ENCODE results near the gene SESTD1. TPM values are rescaled to one million over a fixed set of nuclear protein-coding genes. Genes with fewer than 3 reads are reported as not detected.
A peak's percentile ranks its signal among the peaks of the same experiment; 100 is the strongest.

Gene SESTD1
- total and polyA plus RNA-seq, 2 of the 13 experiments (the other 11 are each of a cell fraction or from before 2014, with no cell fraction given), result 74.4 to 101 TPM

DNA sequence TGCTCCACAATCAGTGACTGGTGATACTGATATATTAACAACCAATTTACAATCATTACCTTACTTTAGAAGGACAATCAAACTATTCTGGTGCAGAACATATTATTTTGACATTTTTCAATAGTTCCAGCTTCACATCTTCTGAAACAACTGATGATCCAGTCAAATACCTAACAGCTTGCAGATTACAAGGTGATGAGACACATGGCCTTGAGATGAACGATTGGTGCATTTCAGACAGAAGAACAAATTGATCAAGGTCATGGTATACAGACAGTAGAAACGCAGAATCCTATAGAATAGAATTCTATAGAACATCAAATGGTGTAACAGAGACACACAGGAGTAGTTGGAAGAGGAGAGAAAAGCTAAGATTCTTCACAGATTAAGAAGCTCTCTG, 24.8 kb downstream of the SESTD1 start (continued):
- TF ChIP-seq, protein P1, sequence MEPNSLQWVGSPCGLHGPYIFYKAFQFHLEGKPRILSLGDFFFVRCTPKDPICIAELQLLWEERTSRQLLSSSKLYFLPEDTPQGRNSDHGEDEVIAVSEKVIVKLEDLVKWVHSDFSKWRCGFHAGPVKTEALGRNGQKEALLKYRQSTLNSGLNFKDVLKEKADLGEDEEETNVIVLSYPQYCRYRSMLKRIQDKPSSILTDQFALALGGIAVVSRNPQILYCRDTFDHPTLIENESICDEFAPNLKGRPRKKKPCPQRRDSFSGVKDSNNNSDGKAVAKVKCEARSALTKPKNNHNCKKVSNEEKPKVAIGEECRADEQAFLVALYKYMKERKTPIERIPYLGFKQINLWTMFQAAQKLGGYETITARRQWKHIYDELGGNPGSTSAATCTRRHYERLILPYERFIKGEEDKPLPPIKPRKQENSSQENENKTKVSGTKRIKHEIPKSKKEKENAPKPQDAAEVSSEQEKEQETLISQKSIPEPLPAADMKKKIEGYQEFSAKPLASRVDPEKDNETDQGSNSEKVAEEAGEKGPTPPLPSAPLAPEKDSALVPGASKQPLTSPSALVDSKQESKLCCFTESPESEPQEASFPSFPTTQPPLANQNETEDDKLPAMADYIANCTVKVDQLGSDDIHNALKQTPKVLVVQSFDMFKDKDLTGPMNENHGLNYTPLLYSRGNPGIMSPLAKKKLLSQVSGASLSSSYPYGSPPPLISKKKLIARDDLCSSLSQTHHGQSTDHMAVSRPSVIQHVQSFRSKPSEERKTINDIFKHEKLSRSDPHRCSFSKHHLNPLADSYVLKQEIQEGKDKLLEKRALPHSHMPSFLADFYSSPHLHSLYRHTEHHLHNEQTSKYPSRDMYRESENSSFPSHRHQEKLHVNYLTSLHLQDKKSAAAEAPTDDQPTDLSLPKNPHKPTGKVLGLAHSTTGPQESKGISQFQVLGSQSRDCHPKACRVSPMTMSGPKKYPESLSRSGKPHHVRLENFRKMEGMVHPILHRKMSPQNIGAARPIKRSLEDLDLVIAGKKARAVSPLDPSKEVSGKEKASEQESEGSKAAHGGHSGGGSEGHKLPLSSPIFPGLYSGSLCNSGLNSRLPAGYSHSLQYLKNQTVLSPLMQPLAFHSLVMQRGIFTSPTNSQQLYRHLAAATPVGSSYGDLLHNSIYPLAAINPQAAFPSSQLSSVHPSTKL (CRISPR knock-in tag; IDR thresholded peaks at IDR 0.05), result peak; percentile 73
- TF ChIP-seq ZNF652 (CRISPR knock-in tag; IDR thresholded peaks at IDR 0.05; ENCODE audit: borderline replicate concordance, low read depth) (0 out of 2 replicates have a peak, but pooled peaks have one; percentile 10), BORCS8-MEF2B (CRISPR knock-in tag; IDR thresholded peaks at IDR 0.05) (no peak), SOX13 (IDR thresholded peaks at IDR 0.05) (no peak), SOX13 (CRISPR knock-in tag; conservative IDR thresholded peaks at IDR 0.05 in 1 of 2, IDR thresholded peaks at IDR 0.05 in 1 of 2) (peak in 1 of 2 experiments; percentile 46; a peak in 1 of 4 replicates), KMT2A (CRISPR knock-in tag; IDR thresholded peaks at IDR 0.05) (no peak)

DNA sequence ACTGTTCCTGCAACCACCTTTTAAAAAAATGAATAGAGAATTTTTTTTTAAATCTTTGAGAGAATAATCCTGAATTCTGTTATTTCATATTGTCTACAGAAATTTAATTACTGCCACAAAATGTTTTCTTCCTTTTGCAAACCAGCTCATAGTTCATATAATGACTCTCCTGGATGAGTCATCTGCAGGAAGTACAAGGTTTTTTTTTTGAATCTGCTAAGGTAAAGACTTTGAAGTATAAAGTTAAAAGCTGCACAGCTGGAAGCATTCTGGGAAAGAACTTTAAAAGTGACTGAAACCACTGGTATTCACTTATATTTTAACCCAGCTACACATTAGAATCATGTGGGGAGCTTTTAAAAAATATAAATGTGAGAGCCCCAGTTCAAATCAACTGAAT, 25.4 kb downstream of the SESTD1 start:
- ATAC-seq (peak; percentile 75), FAIRE-seq (no peak), DNase-seq (ENCODE audit: low spot score) (peak; percentile 88)
- ChIA-PET POLR2A (interaction anchor here (0.9 to 2.2 kb wide), 5 partner anchors 15 to 105 kb away, joined by 4 to 24 read pairs (median 7); partner anchors contain the start of gene SESTD1), CTCF (ENCODE audit: low intra/inter-chr PET ratio, low total read pairs) (no interaction called here)
- H3K4me3 ChIP-seq (replicated peaks in 1 of 3; ENCODE audit: insufficient read depth in 1 of 3, low read depth in 2 of 3, low read length in 3 of 3), result peak overlapping the region in 2 of 3 experiments; percentile 12 to 24; a peak in 2 of 6 replicates
- H3K79me2 ChIP-seq (ENCODE audit: insufficient read depth, low read length), result peaks cover 95% of the 10 kb centered on the region
- H3K4me2 ChIP-seq (ENCODE audit: low read depth, low read length), result peak overlapping the region; percentile 60
- no TSS peak for BruUV-seq (replicated peaks)
- H3K9me3 ChIP-seq (ENCODE audit: low read length), result no peaks in the 10 kb centered on the region
- H3K27ac ChIP-seq (ENCODE audit: extremely low read length, insufficient read depth, low read length), result peak overlapping the region; percentile 55
- H2AFZ ChIP-seq (ENCODE audit: low read length), result no peak overlapping the region
- H3K4me1 ChIP-seq (ENCODE audit: insufficient read depth, low read length), result peaks cover 90% of the 10 kb centered on the region
- H4K20me1 ChIP-seq (ENCODE audit: insufficient read depth, low read length), result peaks cover 5% of the 10 kb centered on the region; the same call in 1 of the 2 replicates
- H3K27me3 ChIP-seq (ENCODE audit: control insufficient read depth in 1 of 2, insufficient read depth in 2 of 2, low read length in 2 of 2), result no peaks in the 10 kb centered on the region
- H3K9ac ChIP-seq (ENCODE audit: insufficient read depth, low read depth, low read length), result peak overlapping the region; percentile 36; the same call in 1 of the 2 replicates
- intact Hi-C loops (cut with micrococcal nuclease; ENCODE audit: unreplicated experiment) (loop anchor here (2.0 to 10.0 kb wide), 3 partner anchors 24 to 306 kb away; no protein-coding TSS in a partner anchor), in situ Hi-C loops (cut with HindIII; ENCODE audit: extremely low pct_ligation_motif_present, low pct_unique_long_range_greater_than_20kb) (no loop called here)
- H3K36me3 ChIP-seq (replicated peaks in 1 of 2; ENCODE audit: control insufficient read depth in 1 of 2, insufficient read depth in 2 of 2, low read length in 2 of 2), result no peaks in the 10 kb centered on the region
- TF ChIP-seq EP300 (IDR thresholded peaks at IDR 0.05; ENCODE audit: low read depth in 2 of 2, low read length in 2 of 2), result peak in 1 of 2 experiments; percentile 95; a peak in 2 of 4 replicates
- TF ChIP-seq EP300 (CRISPR knock-in tag; IDR thresholded peaks at IDR 0.05; ENCODE audit: borderline replicate concordance), result peak; percentile 31; the same call in 1 of the 2 replicates
- peak; percentile 75; the same call in 1 of the 2 replicates for TF ChIP-seq FOSL2 (CRISPR knock-in tag; IDR thresholded peaks at IDR 0.05)
- TF ChIP-seq, protein P2, sequence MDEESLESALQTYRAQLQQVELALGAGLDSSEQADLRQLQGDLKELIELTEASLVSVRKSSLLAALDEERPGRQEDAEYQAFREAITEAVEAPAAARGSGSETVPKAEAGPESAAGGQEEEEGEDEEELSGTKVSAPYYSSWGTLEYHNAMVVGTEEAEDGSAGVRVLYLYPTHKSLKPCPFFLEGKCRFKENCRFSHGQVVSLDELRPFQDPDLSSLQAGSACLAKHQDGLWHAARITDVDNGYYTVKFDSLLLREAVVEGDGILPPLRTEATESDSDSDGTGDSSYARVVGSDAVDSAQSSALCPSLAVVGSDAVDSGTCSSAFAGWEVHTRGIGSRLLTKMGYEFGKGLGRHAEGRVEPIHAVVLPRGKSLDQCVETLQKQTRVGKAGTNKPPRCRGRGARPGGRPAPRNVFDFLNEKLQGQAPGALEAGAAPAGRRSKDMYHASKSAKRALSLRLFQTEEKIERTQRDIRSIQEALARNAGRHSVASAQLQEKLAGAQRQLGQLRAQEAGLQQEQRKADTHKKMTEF (CRISPR knock-in tag; IDR thresholded peaks at IDR 0.05), result peak; percentile 44; the same call in 1 of the 2 replicates
- peak; percentile 92 for TF ChIP-seq TCF7 (IDR thresholded peaks at IDR 0.05; ENCODE audit: low read depth)
- TF ChIP-seq, protein P3, sequence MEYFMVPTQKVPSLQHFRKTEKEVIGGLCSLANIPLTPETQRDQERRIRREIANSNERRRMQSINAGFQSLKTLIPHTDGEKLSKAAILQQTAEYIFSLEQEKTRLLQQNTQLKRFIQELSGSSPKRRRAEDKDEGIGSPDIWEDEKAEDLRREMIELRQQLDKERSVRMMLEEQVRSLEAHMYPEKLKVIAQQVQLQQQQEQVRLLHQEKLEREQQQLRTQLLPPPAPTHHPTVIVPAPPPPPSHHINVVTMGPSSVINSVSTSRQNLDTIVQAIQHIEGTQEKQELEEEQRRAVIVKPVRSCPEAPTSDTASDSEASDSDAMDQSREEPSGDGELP (IDR thresholded peaks at IDR 0.05; ENCODE audit: borderline replicate concordance, low read depth), result peak; percentile 90
- TF ChIP-seq NCOA2 (CRISPR knock-in tag; IDR thresholded peaks at IDR 0.05), result peak; percentile 82
- TF ChIP-seq, protein P4, sequence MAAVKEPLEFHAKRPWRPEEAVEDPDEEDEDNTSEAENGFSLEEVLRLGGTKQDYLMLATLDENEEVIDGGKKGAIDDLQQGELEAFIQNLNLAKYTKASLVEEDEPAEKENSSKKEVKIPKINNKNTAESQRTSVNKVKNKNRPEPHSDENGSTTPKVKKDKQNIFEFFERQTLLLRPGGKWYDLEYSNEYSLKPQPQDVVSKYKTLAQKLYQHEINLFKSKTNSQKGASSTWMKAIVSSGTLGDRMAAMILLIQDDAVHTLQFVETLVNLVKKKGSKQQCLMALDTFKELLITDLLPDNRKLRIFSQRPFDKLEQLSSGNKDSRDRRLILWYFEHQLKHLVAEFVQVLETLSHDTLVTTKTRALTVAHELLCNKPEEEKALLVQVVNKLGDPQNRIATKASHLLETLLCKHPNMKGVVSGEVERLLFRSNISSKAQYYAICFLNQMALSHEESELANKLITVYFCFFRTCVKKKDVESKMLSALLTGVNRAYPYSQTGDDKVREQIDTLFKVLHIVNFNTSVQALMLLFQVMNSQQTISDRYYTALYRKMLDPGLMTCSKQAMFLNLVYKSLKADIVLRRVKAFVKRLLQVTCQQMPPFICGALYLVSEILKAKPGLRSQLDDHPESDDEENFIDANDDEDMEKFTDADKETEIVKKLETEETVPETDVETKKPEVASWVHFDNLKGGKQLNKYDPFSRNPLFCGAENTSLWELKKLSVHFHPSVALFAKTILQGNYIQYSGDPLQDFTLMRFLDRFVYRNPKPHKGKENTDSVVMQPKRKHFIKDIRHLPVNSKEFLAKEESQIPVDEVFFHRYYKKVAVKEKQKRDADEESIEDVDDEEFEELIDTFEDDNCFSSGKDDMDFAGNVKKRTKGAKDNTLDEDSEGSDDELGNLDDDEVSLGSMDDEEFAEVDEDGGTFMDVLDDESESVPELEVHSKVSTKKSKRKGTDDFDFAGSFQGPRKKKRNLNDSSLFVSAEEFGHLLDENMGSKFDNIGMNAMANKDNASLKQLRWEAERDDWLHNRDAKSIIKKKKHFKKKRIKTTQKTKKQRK (IDR thresholded peaks at IDR 0.05; ENCODE audit: low read length), result no peak

All from HepG2 (cell line).